Activated T-helper 9 cell treated with anti-CD3 and anti-CD28 coated beads, Interleukin-2, amount 50 U/mL, for 16 hours (primary cell): ENCODE measurements around the gene COL4A2.

Experiments used
- DNase-seq: peaks from one replicate; pipeline ENCODE4 v3.0.0-alpha.2; 2020; ENCODE audit warnings: low read depth

The COL4A2 gene

GRCh38 chr13:110402299-110403069 lies 95.4 kb downstream of the COL4A2 start:
- DNase-seq: no peak

- no peak for DNase-seq
These were observed 96.2 kb downstream of the COL4A2 start for GRCh38 chr13:110403315-110403714.

DNA sequence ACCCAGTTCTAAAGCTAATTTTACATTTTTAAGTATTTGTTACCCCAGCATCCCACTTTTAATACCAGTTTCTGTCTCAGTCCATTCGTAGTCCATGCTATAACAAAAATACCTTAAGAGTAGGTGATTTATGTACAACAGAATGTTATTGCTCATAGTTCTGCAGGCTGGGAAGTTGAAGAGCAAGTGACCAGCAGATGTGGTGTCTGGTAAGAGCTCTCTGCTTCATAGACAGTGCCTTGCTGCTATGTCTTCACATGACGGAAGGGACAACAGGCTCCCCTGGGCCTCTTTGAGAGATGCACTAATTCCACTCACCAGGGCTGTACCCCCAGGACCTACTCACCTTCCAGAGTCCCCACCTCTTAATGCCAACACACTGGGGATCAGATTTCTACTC lies 96.6 kb downstream of the COL4A2 start:
- DNase-seq: no peak

GRCh38 chr13:110404321-110404720 lies 97.2 kb downstream of the COL4A2 start:
- DNase-seq: no peak

DNA sequence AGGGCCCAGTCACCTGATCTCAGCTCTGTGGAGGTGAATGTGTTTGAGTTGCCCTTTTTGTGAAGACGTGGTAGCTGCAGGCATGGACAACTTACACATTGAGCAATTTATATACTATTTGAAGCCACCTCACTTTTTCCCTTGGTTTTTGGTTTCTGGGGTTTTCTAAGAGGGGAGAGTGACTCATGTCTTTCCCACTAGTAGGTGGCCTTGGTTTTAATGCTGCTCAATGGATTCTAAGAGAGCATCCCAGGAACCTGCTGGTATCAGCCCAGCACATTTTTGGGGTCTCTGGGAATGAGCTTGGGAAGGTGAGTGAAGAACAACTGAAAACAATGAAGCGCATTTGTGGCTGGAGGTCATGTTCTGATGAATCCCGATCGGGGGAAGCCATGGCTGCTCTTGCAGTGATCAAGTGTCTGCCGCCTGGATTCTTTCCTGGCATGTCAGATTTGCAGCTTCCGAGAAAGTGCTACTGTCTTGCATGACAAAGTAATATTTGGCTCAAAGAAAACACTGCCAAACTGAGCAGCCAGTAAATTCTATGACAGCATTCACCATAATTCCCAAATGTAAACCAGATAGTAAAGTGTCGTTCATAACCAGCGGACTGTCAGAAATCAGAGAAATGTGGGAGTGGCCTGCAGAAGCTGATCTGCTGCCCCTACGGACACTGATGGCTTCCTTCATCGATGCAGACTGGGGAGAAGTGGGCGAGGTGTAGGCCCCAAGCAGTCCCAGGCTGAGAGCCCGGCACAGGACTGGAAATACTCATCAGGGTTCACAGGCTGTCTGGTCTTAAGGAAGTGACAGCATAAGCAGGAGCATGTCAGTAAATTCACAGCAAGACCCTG lies 98.7 kb downstream of the COL4A2 start:
- DNase-seq: no peak

DNA sequence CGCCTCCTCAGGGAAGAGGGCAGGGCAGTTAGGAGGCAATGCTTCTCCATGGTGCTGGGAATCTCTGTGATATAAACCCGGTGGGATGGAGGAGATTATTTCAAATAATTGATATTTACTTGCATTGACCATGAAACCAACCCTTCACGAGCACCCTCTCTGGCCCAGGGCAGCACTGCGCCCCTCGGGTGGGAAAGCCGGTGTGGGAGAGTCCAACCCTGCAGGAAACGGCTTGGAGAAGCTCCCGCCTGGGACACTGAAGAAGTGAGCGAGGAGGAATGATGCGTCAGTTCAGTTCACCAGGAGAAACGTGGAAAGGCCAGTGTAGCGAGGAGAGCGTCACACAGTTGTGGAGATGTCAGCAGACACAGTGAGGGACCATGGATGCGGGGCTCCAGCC lies 99.9 kb downstream of the COL4A2 start:
- DNase-seq: no peak

- DNase-seq: no peak
These were observed 100.4 kb downstream of the COL4A2 start for GRCh38 chr13:110407531-110407930.

- DNase-seq: no peak
These were observed 101.2 kb downstream of the COL4A2 start for GRCh38 chr13:110408286-110408685.

GRCh38 chr13:110409581-110409992 lies 102.5 kb downstream of the COL4A2 start:
- DNase-seq: no peak

DNA sequence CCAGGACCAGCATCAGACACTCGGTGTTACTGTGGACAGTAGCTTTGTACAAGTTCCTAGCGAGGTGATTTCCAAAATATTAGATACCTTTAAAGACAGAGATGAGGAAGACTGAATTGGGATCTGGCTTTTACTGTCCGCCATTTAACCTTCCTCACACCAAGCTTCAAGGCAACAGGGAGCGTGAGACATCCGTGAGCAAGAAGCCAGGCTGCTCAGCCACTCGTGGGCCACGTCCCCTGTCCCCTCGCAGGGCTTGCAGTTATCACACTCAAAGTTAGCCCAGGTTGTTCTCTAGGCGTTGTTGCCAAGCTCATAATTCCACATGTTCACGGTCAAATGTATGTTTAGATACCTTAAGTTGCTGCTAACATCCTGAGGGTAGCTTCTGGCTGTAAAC lies 102.9 kb downstream of the COL4A2 start:
- no peak for DNase-seq

- no peak for DNase-seq
These were observed 104.0 kb downstream of the COL4A2 start for GRCh38 chr13:110410936-110411687.

GRCh38 chr13:110411688-110412059 lies 104.6 kb downstream of the COL4A2 start:
- no peak for DNase-seq

- DNase-seq: peak; percentile 12
These were observed 105.2 kb downstream of the COL4A2 start for GRCh38 chr13:110412132-110412914.

DNA sequence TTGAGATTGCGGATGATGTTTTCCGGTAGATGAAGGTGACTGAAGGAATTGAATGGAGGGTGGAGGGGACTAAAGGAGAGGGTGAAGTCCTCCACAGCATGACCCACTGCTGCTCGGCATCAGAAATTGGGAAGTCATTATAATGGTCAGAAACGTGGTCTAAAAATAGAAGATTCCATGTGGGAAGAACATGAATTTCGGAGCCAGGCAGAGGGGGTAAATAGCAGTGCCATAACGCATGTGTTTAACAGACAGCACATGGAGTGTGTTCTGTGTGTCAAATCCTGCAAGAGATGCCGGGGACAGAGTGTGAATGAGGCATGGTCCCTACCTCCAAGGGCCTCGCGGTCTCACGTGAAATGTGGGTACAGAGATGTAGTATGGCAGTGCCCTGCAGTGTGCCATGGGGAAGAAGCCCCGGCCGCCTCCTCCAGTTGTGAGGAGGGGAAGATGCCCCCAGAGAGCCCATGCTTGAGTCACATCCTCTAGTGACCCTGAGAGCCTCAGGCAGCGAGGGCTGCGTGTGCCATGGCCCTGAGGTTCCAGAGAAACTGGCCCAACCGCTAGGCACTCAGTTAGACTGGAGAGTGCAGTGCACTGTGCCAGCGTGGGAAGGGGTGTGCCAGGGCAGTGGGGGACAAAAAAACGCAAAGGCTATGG lies 106.1 kb downstream of the COL4A2 start:
- DNase-seq: no peak

GRCh38 chr13:110413676-110414040 lies 106.6 kb downstream of the COL4A2 start:
- DNase-seq: no peak

- no peak for DNase-seq
These were observed 107.2 kb downstream of the COL4A2 start for GRCh38 chr13:110414283-110414682.

DNA sequence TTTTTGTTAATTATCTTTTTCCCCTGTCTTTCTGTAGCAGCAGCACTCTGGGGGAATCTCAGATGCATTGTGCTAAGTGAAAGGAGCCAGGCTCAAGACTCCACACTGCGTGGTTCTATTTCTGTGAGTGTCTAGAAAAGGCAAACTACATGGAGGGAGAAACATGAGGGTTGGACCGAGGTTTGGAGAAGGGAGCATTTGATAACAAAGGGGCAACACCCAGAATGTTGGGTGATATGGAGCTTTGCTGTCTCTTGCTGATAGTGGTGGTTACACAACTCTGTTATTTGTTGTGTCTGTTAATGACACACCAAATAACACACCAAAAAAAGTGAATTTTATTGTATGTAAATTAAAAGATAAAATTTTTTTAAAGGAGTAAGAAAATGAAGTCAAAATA lies 107.8 kb downstream of the COL4A2 start:
- no peak for DNase-seq

GRCh38 chr13:110415669-110416068 lies 108.6 kb downstream of the COL4A2 start:
- no peak for DNase-seq

- no peak for DNase-seq
These were observed 109.3 kb downstream of the COL4A2 start for GRCh38 chr13:110416131-110417025.

GRCh38 chr13:110418944-110419343 lies 111.9 kb downstream of the COL4A2 start:
- no peak for DNase-seq
